ENCODE data around the gene EIF4E2. TPM values are rescaled to one million over a fixed set of nuclear protein-coding genes. Genes with fewer than 3 reads are reported as not detected.
A peak's percentile ranks its signal among the peaks of the same experiment; 100 is the strongest.

Gene EIF4E2
- total and polyA plus RNA-seq, 2 experiments from 2014 or later, result 76.9 to 122 TPM

DNA sequence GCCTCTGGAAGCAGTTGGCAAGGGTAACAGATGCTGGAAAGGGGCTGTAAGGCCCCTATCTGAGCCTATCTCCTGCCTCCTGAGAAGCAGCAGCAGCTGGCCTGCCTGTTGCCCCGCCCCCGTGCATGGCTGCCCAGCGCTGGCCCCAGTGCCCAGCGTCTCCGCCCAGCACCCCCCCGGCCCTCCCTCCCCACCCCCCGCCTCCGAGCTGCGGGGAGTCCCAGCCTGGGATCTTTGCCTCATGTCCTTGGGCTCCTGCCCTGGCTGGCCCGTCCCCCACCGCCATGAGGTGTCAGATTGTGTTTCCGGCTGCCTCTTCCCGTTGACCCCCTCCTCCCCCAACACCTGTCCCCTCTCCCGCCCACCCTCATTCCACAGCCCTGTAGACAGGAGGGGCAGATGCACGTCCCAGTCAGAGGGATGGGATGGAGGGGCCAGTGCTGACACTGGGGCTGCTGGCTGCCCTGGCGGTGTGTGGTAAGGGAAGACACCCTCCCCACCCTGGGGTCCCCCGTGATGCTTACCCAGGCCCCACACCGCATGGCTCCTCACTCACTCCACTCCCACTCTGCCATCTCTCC, 24.6 kb upstream of the EIF4E2 start, which contains the start of gene CHRND:
TSS of gene CHRND (plus strand) at position 370 of the 581 bp plus-strand sequence. CDS start at position 426, 56 bp downstream.
- TF ChIP-seq, protein P1, sequence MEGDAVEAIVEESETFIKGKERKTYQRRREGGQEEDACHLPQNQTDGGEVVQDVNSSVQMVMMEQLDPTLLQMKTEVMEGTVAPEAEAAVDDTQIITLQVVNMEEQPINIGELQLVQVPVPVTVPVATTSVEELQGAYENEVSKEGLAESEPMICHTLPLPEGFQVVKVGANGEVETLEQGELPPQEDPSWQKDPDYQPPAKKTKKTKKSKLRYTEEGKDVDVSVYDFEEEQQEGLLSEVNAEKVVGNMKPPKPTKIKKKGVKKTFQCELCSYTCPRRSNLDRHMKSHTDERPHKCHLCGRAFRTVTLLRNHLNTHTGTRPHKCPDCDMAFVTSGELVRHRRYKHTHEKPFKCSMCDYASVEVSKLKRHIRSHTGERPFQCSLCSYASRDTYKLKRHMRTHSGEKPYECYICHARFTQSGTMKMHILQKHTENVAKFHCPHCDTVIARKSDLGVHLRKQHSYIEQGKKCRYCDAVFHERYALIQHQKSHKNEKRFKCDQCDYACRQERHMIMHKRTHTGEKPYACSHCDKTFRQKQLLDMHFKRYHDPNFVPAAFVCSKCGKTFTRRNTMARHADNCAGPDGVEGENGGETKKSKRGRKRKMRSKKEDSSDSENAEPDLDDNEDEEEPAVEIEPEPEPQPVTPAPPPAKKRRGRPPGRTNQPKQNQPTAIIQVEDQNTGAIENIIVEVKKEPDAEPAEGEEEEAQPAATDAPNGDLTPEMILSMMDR (IDR thresholded peaks at IDR 0.05; ENCODE audit: poor library complexity), result no peak
- TF ChIP-seq EZH2phosphoT487 (IDR thresholded peaks at IDR 0.05; ENCODE audit: low read depth, severe bottlenecking, unreplicated experiment) (no peak), EZH2 (IDR thresholded peaks at IDR 0.05; ENCODE audit: borderline replicate concordance) (no peak)
- Histone ChIP-seq H3K4me2 (no peak within 1 kb of the TSS), H3K4me3 (no peak within 1 kb of the TSS), H3K36me3 (replicated peaks; ENCODE audit: insufficient read depth, low read depth) (no peaks in the 10 kb centered on the region), H4K20me1 (ENCODE audit: insufficient read depth, poor library complexity, severe bottlenecking) (no peaks in the 10 kb centered on the region), H3K9me2 (replicated peaks; ENCODE audit: insufficient read depth) (no peaks in the 10 kb centered on the region), H3K27me3 (peaks cover 36% of the 10 kb centered on the region), H2AFZ (no peak within 1 kb of the TSS), H3K9me3 (ENCODE audit: low read depth) (no peaks in the 10 kb centered on the region), H3K79me2 (no peaks in the 10 kb centered on the region), H3K27ac (no peak within 1 kb of the TSS), H3K4me1 (ENCODE audit: insufficient read depth) (peaks cover 10% of the 10 kb centered on the region)
- peak; percentile 55 for DNase-seq (ENCODE audit: low spot score)
- 58% methylated on average over 8 of the region's 18 CpGs for WGBS (ENCODE audit: low lambda C conversion rate, missing lambda C conversion rate)

DNA sequence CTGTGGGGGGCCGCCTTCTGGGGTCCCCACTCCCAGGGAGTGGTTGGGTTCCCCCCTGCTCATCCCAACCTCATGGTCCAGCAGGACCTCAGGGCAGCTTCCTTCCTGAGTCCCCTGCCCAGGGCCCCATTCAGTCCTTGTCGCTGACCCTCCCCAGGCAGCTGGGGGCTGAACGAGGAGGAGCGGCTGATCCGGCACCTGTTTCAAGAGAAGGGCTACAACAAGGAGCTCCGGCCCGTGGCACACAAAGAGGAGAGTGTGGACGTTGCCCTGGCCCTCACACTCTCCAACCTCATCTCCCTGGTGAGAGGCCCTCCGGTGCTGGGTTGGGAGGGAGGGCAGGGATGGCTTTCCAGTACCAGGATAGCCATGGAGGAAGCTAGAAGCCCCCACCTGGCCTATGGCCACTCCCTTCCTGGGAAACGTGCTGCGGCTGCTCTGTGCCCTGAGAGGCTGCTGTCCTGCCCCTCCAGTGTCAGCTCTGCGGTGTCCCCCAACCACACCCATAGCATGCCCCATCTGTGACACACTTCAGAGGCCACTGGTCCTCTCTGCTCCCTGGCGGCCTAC, 24.0 kb upstream of the EIF4E2 start:
- WGBS (ENCODE audit: low lambda C conversion rate, missing lambda C conversion rate), result 80% methylated on average over 12 of the region's 13 CpGs

DNA sequence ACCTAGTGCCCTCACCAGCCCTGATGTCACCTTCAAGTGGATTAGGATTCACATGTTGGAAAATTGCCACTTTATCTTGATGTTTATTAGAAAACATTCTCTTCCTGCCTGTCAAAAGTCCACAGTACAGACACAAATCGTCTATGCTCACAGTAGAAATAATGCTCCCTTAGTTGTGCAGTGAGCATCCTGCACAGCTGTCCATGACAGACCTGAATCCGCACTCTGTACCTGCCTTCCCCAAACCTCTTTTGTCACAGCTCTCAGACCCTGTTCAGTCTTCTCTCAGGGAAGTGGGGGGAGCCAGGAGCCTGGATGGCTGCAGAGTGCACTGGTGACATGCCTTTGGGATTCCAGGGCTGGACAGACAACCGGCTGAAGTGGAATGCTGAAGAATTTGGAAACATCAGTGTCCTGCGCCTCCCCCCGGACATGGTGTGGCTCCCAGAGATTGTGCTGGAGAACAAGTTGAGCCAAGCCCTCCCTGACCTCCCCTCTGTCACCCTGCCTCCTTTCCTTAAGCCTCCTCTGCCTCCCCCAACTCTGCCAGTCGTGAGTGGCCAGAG, 22.5 kb upstream of the EIF4E2 start:
- Histone ChIP-seq H3K79me2 (no peaks in the 10 kb centered on the region), H3K27ac (no peak overlapping the region), H3K4me3 (no peak overlapping the region), H3K4me2 (no peak overlapping the region), H3K27me3 (peaks cover 19% of the 10 kb centered on the region), H3K9me2 (replicated peaks; ENCODE audit: insufficient read depth) (no peaks in the 10 kb centered on the region), H2AFZ (no peak overlapping the region), H3K9me3 (ENCODE audit: low read depth) (no peaks in the 10 kb centered on the region), H4K20me1 (ENCODE audit: insufficient read depth, poor library complexity, severe bottlenecking) (no peaks in the 10 kb centered on the region), H3K4me1 (ENCODE audit: insufficient read depth) (peaks cover 7% of the 10 kb centered on the region), H3K36me3 (replicated peaks; ENCODE audit: insufficient read depth, low read depth) (no peaks in the 10 kb centered on the region)
- no peak for DNase-seq (ENCODE audit: low spot score)
- WGBS (ENCODE audit: low lambda C conversion rate, missing lambda C conversion rate), result 83% methylated on average over 6 of the region's 6 CpGs
- TF ChIP-seq EZH2phosphoT487 (IDR thresholded peaks at IDR 0.05; ENCODE audit: low read depth, severe bottlenecking, unreplicated experiment) (no peak), EZH2 (IDR thresholded peaks at IDR 0.05; ENCODE audit: borderline replicate concordance) (no peak)
- TF ChIP-seq, protein P1 (IDR thresholded peaks at IDR 0.05; ENCODE audit: poor library complexity), result no peak

More for the DNA sequence above, 24.0 kb upstream of the EIF4E2 start:
- Histone ChIP-seq H3K79me2 (no peaks in the 10 kb centered on the region), H3K36me3 (replicated peaks; ENCODE audit: insufficient read depth, low read depth) (no peaks in the 10 kb centered on the region), H3K4me1 (ENCODE audit: insufficient read depth) (peaks cover 10% of the 10 kb centered on the region), H3K27ac (no peak overlapping the region), H4K20me1 (ENCODE audit: insufficient read depth, poor library complexity, severe bottlenecking) (no peaks in the 10 kb centered on the region), H3K9me2 (replicated peaks; ENCODE audit: insufficient read depth) (no peaks in the 10 kb centered on the region), H2AFZ (no peak overlapping the region), H3K27me3 (peaks cover 30% of the 10 kb centered on the region), H3K4me3 (no peak overlapping the region), H3K9me3 (ENCODE audit: low read depth) (no peaks in the 10 kb centered on the region), H3K4me2 (no peak overlapping the region)
- TF ChIP-seq EZH2 (IDR thresholded peaks at IDR 0.05; ENCODE audit: borderline replicate concordance) (no peak), EZH2phosphoT487 (IDR thresholded peaks at IDR 0.05; ENCODE audit: low read depth, severe bottlenecking, unreplicated experiment) (no peak)
- TF ChIP-seq, protein P1 (IDR thresholded peaks at IDR 0.05; ENCODE audit: poor library complexity), result no peak
- no peak for DNase-seq (ENCODE audit: low spot score)

All from hepatocyte (in vitro differentiated cells).